Hepatocyte (in vitro differentiated cells): Measurements from ENCODE around the gene CEACAM6. TPM values are rescaled to one million over a fixed set of nuclear protein-coding genes. Genes with fewer than 3 reads are reported as not detected.
A peak's percentile ranks its signal among the peaks of the same experiment; 100 is the strongest.

ENCODE experiments used
- DNase-seq: peaks from one replicate; pipeline ENCODE4 v3.0.0-alpha.2; 2016; ENCODE audit warnings: low spot score
- H2AFZ ChIP-seq: fragments of 200-600 bp; sonication (generic); 2 replicates; pipeline ENCODE4 v1.6.0; 2016; ENCODE audit warnings: antibody characterized with exemption, mild to moderate bottlenecking
- H3K27ac ChIP-seq: fragments of 200-600 bp; sonication (generic); 2 replicates; pipeline ENCODE4 v1.5.1; 2016; ENCODE audit warnings: mild to moderate bottlenecking
- H3K27me3 ChIP-seq: fragments of 200-600 bp; sonication (generic); 2 replicates; pipeline ENCODE4 v1.6.1; 2016
- H3K36me3 ChIP-seq: fragments of 200-600 bp; sonication (generic); replicated peaks from 2 replicates; pipeline ENCODE4 v1.5.1; 2016; ENCODE audit warnings: low read depth; ENCODE audit not compliant: insufficient read depth
- H3K4me1 ChIP-seq: fragments of 200-600 bp; sonication (generic); 2 replicates; pipeline ENCODE4 v1.5.1; 2016; ENCODE audit warnings: mild to moderate bottlenecking, moderate library complexity; ENCODE audit not compliant: insufficient read depth
- H3K4me2 ChIP-seq: fragments of 200-600 bp; sonication (generic); 2 replicates; pipeline ENCODE4 v1.6.0; 2016
- H3K4me3 ChIP-seq: fragments of 200-600 bp; sonication (generic); 2 replicates; pipeline ENCODE4 v1.5.1; 2016; ENCODE audit warnings: mild to moderate bottlenecking
- H3K79me2 ChIP-seq: fragments of 200-600 bp; sonication (generic); 2 replicates; pipeline ENCODE4 v1.6.0; 2017; ENCODE audit warnings: mild to moderate bottlenecking
- H3K9me2 ChIP-seq: fragments of 200-600 bp; sonication (generic); replicated peaks from 2 replicates; pipeline ENCODE4 v1.6.0; 2017; ENCODE audit warnings: mild to moderate bottlenecking; ENCODE audit not compliant: insufficient read depth
- H3K9me3 ChIP-seq: fragments of 200-600 bp; sonication (generic); 2 replicates; pipeline ENCODE4 v1.5.1; 2016; ENCODE audit warnings: low read depth, mild to moderate bottlenecking
- H4K20me1 ChIP-seq: fragments of 200-600 bp; sonication (generic); 2 replicates; pipeline ENCODE4 v1.6.0; 2016; ENCODE audit warnings: mild to moderate bottlenecking; ENCODE audit not compliant: insufficient read depth, poor library complexity, severe bottlenecking
- CTCF ChIP-seq: fragments of 200-600 bp; sonication (generic); IDR thresholded peaks from 2 replicates; pipeline ENCODE4 v1.5.1; 2016; ENCODE audit warnings: antibody characterized with exemption, mild to moderate bottlenecking; ENCODE audit not compliant: poor library complexity
- EZH2 ChIP-seq: fragments of 200-600 bp; sonication (generic); IDR thresholded peaks from 2 replicates; pipeline ENCODE4 v1.6.1; 2016; ENCODE audit warnings: antibody characterized with exemption, mild to moderate bottlenecking, borderline replicate concordance
- EZH2phosphoT487 ChIP-seq: fragments of 200-600 bp; sonication (generic); IDR thresholded peaks from one replicate; pipeline ENCODE4 v1.6.1; 2018; ENCODE audit warnings: antibody characterized with exemption, mild to moderate bottlenecking, low read depth, moderate library complexity; ENCODE audit not compliant: unreplicated experiment, severe bottlenecking
- WGBS: methylation state at CpG from one replicate; pipeline ENCODE4 v1.1.6; 2016; ENCODE audit warnings: low lambda C conversion rate; ENCODE audit errors: missing lambda C conversion rate; 5-methylcytosine and 5-hydroxymethylcytosine counted together
- polyA plus RNA-seq: library from polyadenylated mRNA; unstranded; fragments of >200 nt; fragmentation: Nextera tagmentation; extraction: Ambion mirVana; gene quantifications from 2 replicates; pipeline ENCODE4 v1.2.1, GENCODE V29; 2016
- total RNA-seq: library from RNA; depleted of rRNA; stranded (reverse); fragments of >200 nt; gene quantifications from 2 replicates; pipeline ENCODE4 v1.2.3, GENCODE V29; 2014

The CEACAM6 gene
- total and polyA plus RNA-seq, 2 experiments from 2014 or later, result 4.5 to 7.9 TPM

GRCh38 chr19:41720103-41720502 is 35.2 kb upstream of the CEACAM6 start:
- no peaks in the 10 kb centered on the region for H3K9me2 ChIP-seq
- no peaks in the 10 kb centered on the region for H3K4me1 ChIP-seq
- DNase-seq, result no peak
- H3K4me2 ChIP-seq, result no peak overlapping the region
- no peaks in the 10 kb centered on the region for H3K36me3 ChIP-seq
- H3K9me3 ChIP-seq, result no peaks in the 10 kb centered on the region
- H3K79me2 ChIP-seq, result no peaks in the 10 kb centered on the region
- H2AFZ ChIP-seq, result no peak overlapping the region
- no peak for TF ChIP-seq EZH2phosphoT487
- TF ChIP-seq CTCF, result no peak
- TF ChIP-seq EZH2, result no peak
- H3K4me3 ChIP-seq, result no peak overlapping the region
- H3K27ac ChIP-seq, result no peak overlapping the region
- WGBS, result 82% methylated on average over 3 of the region's 3 CpGs
- no peaks in the 10 kb centered on the region for H3K27me3 ChIP-seq
- no peaks in the 10 kb centered on the region for H4K20me1 ChIP-seq

GRCh38 chr19:41726493-41726892 is 28.8 kb upstream of the CEACAM6 start:
- H3K79me2 ChIP-seq, result no peaks in the 10 kb centered on the region

GRCh38 chr19:41734156-41734555 is 21.2 kb upstream of the CEACAM6 start:
- 68% methylated on average over 4 of the region's 4 CpGs for WGBS
- Histone ChIP-seq H3K4me3 (no peak overlapping the region), H2AFZ (no peak overlapping the region), H3K4me2 (no peak overlapping the region), H3K27me3 (no peaks in the 10 kb centered on the region), H3K27ac (peak overlapping the region; percentile 69), H4K20me1 (no peaks in the 10 kb centered on the region), H3K9me2 (no peaks in the 10 kb centered on the region), H3K4me1 (no peaks in the 10 kb centered on the region), H3K9me3 (no peaks in the 10 kb centered on the region), H3K36me3 (no peaks in the 10 kb centered on the region), H3K79me2 (no peaks in the 10 kb centered on the region)
- TF ChIP-seq EZH2phosphoT487 (no peak), EZH2 (no peak), CTCF (no peak)
- DNase-seq, result no peak

More at GRCh38 chr19:41726493-41726892, 28.8 kb upstream of the CEACAM6 start:
- no peak for TF ChIP-seq CTCF
- TF ChIP-seq EZH2, result no peak
- no peak for TF ChIP-seq EZH2phosphoT487
- H3K4me1 ChIP-seq, result no peaks in the 10 kb centered on the region
- H3K36me3 ChIP-seq, result no peaks in the 10 kb centered on the region
- 44% methylated on average over 5 of the region's 5 CpGs for WGBS
- DNase-seq, result no peak
- no peak overlapping the region for H2AFZ ChIP-seq
- no peaks in the 10 kb centered on the region for H3K9me3 ChIP-seq
- no peak overlapping the region for H3K27ac ChIP-seq
- H3K27me3 ChIP-seq, result no peaks in the 10 kb centered on the region
- H3K4me2 ChIP-seq, result no peak overlapping the region
- H3K4me3 ChIP-seq, result no peak overlapping the region
- H4K20me1 ChIP-seq, result no peaks in the 10 kb centered on the region
- H3K9me2 ChIP-seq, result no peaks in the 10 kb centered on the region

- H3K4me1 ChIP-seq, result no peaks in the 10 kb centered on the region
- no peaks in the 10 kb centered on the region for H3K79me2 ChIP-seq
- no peak overlapping the region for H3K4me2 ChIP-seq
- WGBS, result 67% methylated on average over 3 of the region's 3 CpGs
- H3K27ac ChIP-seq, result peak overlapping the region; percentile 73
- no peak overlapping the region for H2AFZ ChIP-seq
- no peak overlapping the region for H3K4me3 ChIP-seq
- no peaks in the 10 kb centered on the region for H3K9me2 ChIP-seq
- TF ChIP-seq EZH2phosphoT487, result no peak
- TF ChIP-seq EZH2, result no peak
- TF ChIP-seq CTCF, result no peak
- H3K36me3 ChIP-seq, result no peaks in the 10 kb centered on the region
- DNase-seq, result peak; percentile 42
- no peaks in the 10 kb centered on the region for H3K9me3 ChIP-seq
- H3K27me3 ChIP-seq, result no peaks in the 10 kb centered on the region
- no peaks in the 10 kb centered on the region for H4K20me1 ChIP-seq
Observed at GRCh38 chr19:41734585-41734984, 20.7 kb upstream of the CEACAM6 start.
